IMR-90 (cell line): ENCODE data around the gene NR5A1. TPM values are rescaled to one million over a fixed set of nuclear protein-coding genes. Genes with fewer than 3 reads are reported as not detected.

ENCODE experiments used
- ATAC-seq: fragments of 200-7000 bp; cut with Tn5 transposase; 2 replicates; pipeline ENCODE4 v1.9.1; 2020; ENCODE audit warnings: low read depth, mild to moderate bottlenecking, moderate library complexity
- BruUV-seq: library from RNA; stranded (reverse); fragments of 400-500 nt; replicated peaks from 2 replicates; lab custom pipeline; 2021; lab: Mats Ljungman, UMichigan
- CTCF ChIA-PET: fragments of 300-600 bp; formaldehyde crosslinking; extraction: SDS; loops from one replicate; lab custom pipeline; 2021; ENCODE audit warnings: antibody characterized with exemption; lab: Yijun Ruan, JAX
- POLR2A ChIA-PET: fragments of 300-600 bp; sonication (Branson Sonifier 250); formaldehyde crosslinking; loops from one replicate; lab custom pipeline; 2022; ENCODE audit warnings: antibody characterized with exemption; ENCODE audit not compliant: unreplicated experiment; lab: Charles Lee
- DNase-seq: peaks from one replicate; pipeline ENCODE4 v3.0.0; 2013
- H2AFZ ChIP-seq: replicated peaks from 2 replicates; pipeline ENCODE3; 2013; ENCODE audit warnings: low read length, mild to moderate bottlenecking; ENCODE audit not compliant: poor library complexity
- H2AK5ac ChIP-seq: 2 replicates; pipeline ENCODE4 v1.6.1; 2013; ENCODE audit warnings: low read depth, low read length, inconsistent platforms
- H2AK9ac ChIP-seq: replicated peaks from 2 replicates; pipeline ENCODE3; 2013; ENCODE audit warnings: mild to moderate bottlenecking, low read depth, low read length, moderate library complexity; ENCODE audit not compliant: poor library complexity
- H2BK120ac ChIP-seq: 2 replicates; pipeline ENCODE4 v1.6.1; 2013; ENCODE audit warnings: low read depth, low read length, inconsistent platforms
- H2BK15ac ChIP-seq: 3 replicates; pipeline ENCODE4 v1.6.1; 2013; ENCODE audit warnings: low read depth, low read length, inconsistent platforms
- H2BK20ac ChIP-seq: 2 replicates; pipeline ENCODE4 v1.6.1; 2013; ENCODE audit warnings: low read depth, mild to moderate bottlenecking, inconsistent platforms, low read length, moderate library complexity
- H2BK5ac ChIP-seq: 2 replicates; pipeline ENCODE4 v1.6.1; 2013; ENCODE audit warnings: mild to moderate bottlenecking, low read depth, low read length, inconsistent platforms; ENCODE audit not compliant: poor library complexity, severe bottlenecking
- H3K14ac ChIP-seq: replicated peaks from 2 replicates; pipeline ENCODE4 v1.6.1; 2013; ENCODE audit warnings: low read depth, low read length, inconsistent platforms
- H3K18ac ChIP-seq: 2 replicates; pipeline ENCODE4 v1.6.1; 2013; ENCODE audit warnings: low read depth, low read length, control low read depth
- H3K23ac ChIP-seq: 2 replicates; pipeline ENCODE4 v1.6.1; 2013; ENCODE audit warnings: low read depth, low read length, inconsistent platforms
- H3K27ac ChIP-seq: 2 replicates; pipeline ENCODE4 v1.5.1; 2013; ENCODE audit warnings: mild to moderate bottlenecking, control low read depth, low read length; ENCODE audit not compliant: insufficient read depth
- H3K27me3 ChIP-seq: 2 replicates; pipeline ENCODE4 v1.6.1; 2013; ENCODE audit warnings: low read length; ENCODE audit not compliant: control insufficient read depth, insufficient read depth
- H3K36me3 ChIP-seq: 2 replicates; pipeline ENCODE4 v1.6.1; 2013; ENCODE audit warnings: low read length, mixed read lengths; ENCODE audit not compliant: control insufficient read depth, insufficient read depth
- H3K4ac ChIP-seq: 2 replicates; pipeline ENCODE4 v1.6.1; 2013; ENCODE audit warnings: low read depth, low read length, inconsistent platforms
- H3K4me1 ChIP-seq: 2 replicates; pipeline ENCODE4 v1.6.1; 2013; ENCODE audit warnings: low read length, mixed read lengths; ENCODE audit not compliant: control insufficient read depth, insufficient read depth
- H3K4me2 ChIP-seq: 2 replicates; pipeline ENCODE4 v1.6.1; 2013; ENCODE audit warnings: low read depth, mild to moderate bottlenecking, control low read depth, low read length, moderate library complexity
- H3K4me3 ChIP-seq: 2 replicates; pipeline ENCODE4 v1.5.1; 2013; ENCODE audit warnings: low read depth, mild to moderate bottlenecking, control low read depth, low read length, moderate library complexity; ENCODE audit not compliant: insufficient read depth
- H3K56ac ChIP-seq: 2 replicates; pipeline ENCODE4 v1.6.1; 2013; ENCODE audit warnings: low read length, inconsistent platforms; ENCODE audit not compliant: insufficient read depth; ENCODE audit errors: extremely low read depth
- H3K79me1 ChIP-seq, 2 experiments: 2 replicates each; pipeline ENCODE4 v1.6.1; 2013; ENCODE audit warnings: low read length in 2 of 2, inconsistent platforms in 1 of 2, low read depth in 1 of 2
- H3K9ac ChIP-seq: 2 replicates; pipeline ENCODE4 v1.6.1; 2013; ENCODE audit warnings: low read depth, low read length, control low read depth
- H3K9me1 ChIP-seq: 2 replicates; pipeline ENCODE4 v1.6.1; 2013; ENCODE audit warnings: low read length, inconsistent platforms; ENCODE audit not compliant: insufficient read depth
- H3K9me3 ChIP-seq: 2 replicates; pipeline ENCODE4 v1.6.1; 2013; ENCODE audit warnings: low read length; ENCODE audit not compliant: control insufficient read depth, insufficient read depth
- H4K20me1 ChIP-seq: 2 replicates; pipeline ENCODE4 v1.6.1; 2013; ENCODE audit warnings: low read length, inconsistent platforms; ENCODE audit not compliant: insufficient read depth
- H4K5ac ChIP-seq: 2 replicates; pipeline ENCODE4 v1.6.1; 2013; ENCODE audit warnings: mild to moderate bottlenecking, low read depth, low read length, control low read depth
- H4K8ac ChIP-seq, 2 experiments: 2 replicates each; pipeline ENCODE4 v1.6.1; 2013; ENCODE audit warnings: low read depth in 2 of 2, low read length in 2 of 2, control low read depth in 1 of 2, inconsistent platforms in 1 of 2
- H4K91ac ChIP-seq: 2 replicates; pipeline ENCODE4 v1.6.1; 2013; ENCODE audit warnings: low read depth, low read length, inconsistent platforms; ENCODE audit not compliant: insufficient read depth
- MXI1 ChIP-seq: IDR thresholded peaks from 2 replicates; pipeline ENCODE4 v1.6.1; 2012; ENCODE audit warnings: low read depth, mild to moderate bottlenecking, low read length, moderate library complexity, borderline replicate concordance
- SMC3 ChIP-seq: fragments of 150-350 bp; IDR thresholded peaks from 2 replicates; pipeline ENCODE4 v1.6.1; 2016; ENCODE audit warnings: low read depth, mild to moderate bottlenecking, antibody characterized with exemption, low read length, moderate library complexity
- WGBS, 2 experiments: methylation state at CpG; one replicate each; pipeline versions ENCODE4 v1.1.5 to v1.1.7; 2013; ENCODE audit warnings: missing lambda C conversion rate in 2 of 2; ENCODE audit not compliant: insufficient read length in 1 of 2; ENCODE audit errors: extremely low coverage in 2 of 2; 5-methylcytosine and 5-hydroxymethylcytosine counted together
- dilution Hi-C: fragments of 300-500 bp; cut with HindIII; formaldehyde crosslinking; loops from one replicate; pipeline ENCODE4 v1.14.3; 2018; ENCODE audit warnings: low sequenced_read_pairs; ENCODE audit not compliant: unreplicated experiment
- in situ Hi-C: fragments of 300-500 bp; cut with MboI; formaldehyde crosslinking; loops from 3 replicates; pipeline ENCODE4 v1.14.3; 2019; ENCODE audit warnings: low sequenced_read_pairs, inconsistent platforms, mixed read lengths
- intact Hi-C: fragments of 100-400 bp; cut with micrococcal nuclease; formaldehyde crosslinking; loops from 2 replicates; pipeline ENCODE4 v1.10.0; 2022
- polyA plus RNA-seq, 3 experiments: library from polyadenylated mRNA; depleted of rRNA; stranded (reverse); fragments of >200 nt; gene quantifications; 2 replicates each; pipeline ENCODE4 v1.2.3, GENCODE V29; 2012; ENCODE audit warnings: low replicate concordance in 1 of 3
- total RNA-seq: library from RNA; depleted of rRNA; stranded (reverse); fragments of >200 nt; gene quantifications from 2 replicates; pipeline ENCODE4 v1.2.3, GENCODE V29; 2012

NR5A1 gene
- total and polyA plus RNA-seq, 2 of the 4 experiments (the other 2 are of a cell fraction) = not detected

GRCh38 chr9:124470726-124471125 lies 36.5 kb downstream of the NR5A1 start:
- WGBS, 2 experiments = 83% methylated on average over 1 of the region's 7 CpGs; no CpG with 5 or more reads in 1 of the 2 experiments
- Histone ChIP-seq H3K27me3 (peaks cover 58% of the 10 kb centered on the region), H2BK15ac (no peak overlapping the region), H3K4me3 (no peak overlapping the region), H3K9ac (no peak overlapping the region), H2AK5ac (no peak overlapping the region), H2BK5ac (no peak overlapping the region), H2AFZ (no peak overlapping the region), H3K9me1 (no peaks in the 10 kb centered on the region), H4K5ac (no peak overlapping the region), H3K36me3 (no peaks in the 10 kb centered on the region), H3K23ac (no peak overlapping the region), H2BK20ac (no peak overlapping the region), H3K18ac (no peak overlapping the region), H2AK9ac (no peak overlapping the region), H3K14ac (no peak overlapping the region), H2BK120ac (no peak overlapping the region), H4K20me1 (no peaks in the 10 kb centered on the region), H3K27ac (no peak overlapping the region), H3K9me3 (no peaks in the 10 kb centered on the region), H3K4me2 (no peak overlapping the region), H4K8ac (no peak overlapping the region), H3K79me1 (no peaks in the 10 kb centered on the region), H4K91ac (no peak overlapping the region), H3K4ac (no peak overlapping the region), H3K56ac (no peak overlapping the region), H3K4me1 (no peaks in the 10 kb centered on the region)
- intact Hi-C loops (no loop called here), dilution Hi-C loops (no loop called here), in situ Hi-C loops (no loop called here)
- CTCF ChIA-PET = no interaction called here
- ATAC-seq = no peak
- POLR2A ChIA-PET = no interaction called here
- TF ChIP-seq MXI1 (no peak), SMC3 (no peak)
- BruUV-seq = no TSS peak
- DNase-seq = no peak
